ENCODE data around the gene NOP9.
A peak's percentile ranks its signal among the peaks of the same experiment; 100 is the strongest.

NOP9 gene

DNA sequence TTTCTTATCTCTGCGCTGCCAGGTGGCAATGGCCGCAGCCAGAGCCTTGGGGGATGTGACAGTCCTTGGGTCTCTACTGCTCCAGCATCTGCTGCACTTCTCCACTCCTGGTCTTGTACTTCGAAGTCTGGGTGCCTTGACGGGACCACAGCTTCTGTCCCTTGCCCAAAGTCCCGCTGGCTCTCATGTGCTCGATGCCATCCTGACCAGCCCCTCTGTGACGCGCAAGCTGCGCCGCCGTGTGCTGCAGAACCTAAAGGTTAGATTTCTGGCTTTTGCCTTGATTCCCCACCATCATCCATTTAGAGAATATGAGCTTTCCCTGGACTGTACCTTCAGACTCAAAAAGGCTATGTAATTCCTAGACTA is 4.4 kb downstream of the NOP9 start:
- no peaks in the 10 kb centered on the region for H3K27me3 ChIP-seq (ENCODE audit: low read depth, low read length)
- peak overlapping the region; percentile 54 for H3K27ac ChIP-seq (ENCODE audit: low read length)
- H3K36me3 ChIP-seq (ENCODE audit: control insufficient read depth in 1 of 2, insufficient read depth in 2 of 2, low read length in 2 of 2), result peaks cover 52 to 63% of the 10 kb centered on the region in 2 donors
- peaks cover 12 to 20% of the 10 kb centered on the region in 2 donors for H3K4me1 ChIP-seq (ENCODE audit: control insufficient read depth in 1 of 2, insufficient read depth in 2 of 2, low read length in 2 of 2)
- H3K9me3 ChIP-seq (ENCODE audit: control insufficient read depth in 1 of 2, low read length in 2 of 2), result no peaks in the 10 kb centered on the region
- H3K4me3 ChIP-seq (ENCODE audit: low read depth in 1 of 2, low read length in 2 of 2), result no peak overlapping the region

DNA sequence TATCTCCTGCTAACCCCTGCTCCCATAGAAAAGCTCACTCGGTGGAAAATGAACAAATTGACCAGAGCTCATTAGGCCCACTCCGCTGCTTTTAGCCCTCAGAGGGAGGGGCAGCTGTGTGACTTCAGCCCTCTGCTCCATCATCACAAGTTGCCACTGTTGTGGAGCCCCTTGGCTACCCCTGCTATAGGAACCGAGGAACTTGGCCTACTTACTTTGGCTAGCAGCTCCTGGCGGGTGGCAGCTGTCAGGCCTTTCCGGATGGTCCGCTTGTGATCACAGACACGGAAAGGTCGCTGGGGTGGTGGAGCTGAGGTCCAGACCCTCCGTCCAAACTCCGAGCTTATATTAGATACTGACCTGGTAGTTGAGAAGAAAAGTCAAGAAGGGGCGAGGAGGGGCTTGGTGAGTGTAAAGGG is 7.5 kb downstream of the NOP9 start:
- H3K4me3 ChIP-seq (ENCODE audit: low read depth in 1 of 2, low read length in 2 of 2), result peak overlapping the region in 1 of 2 donors; percentile 40

DNA sequence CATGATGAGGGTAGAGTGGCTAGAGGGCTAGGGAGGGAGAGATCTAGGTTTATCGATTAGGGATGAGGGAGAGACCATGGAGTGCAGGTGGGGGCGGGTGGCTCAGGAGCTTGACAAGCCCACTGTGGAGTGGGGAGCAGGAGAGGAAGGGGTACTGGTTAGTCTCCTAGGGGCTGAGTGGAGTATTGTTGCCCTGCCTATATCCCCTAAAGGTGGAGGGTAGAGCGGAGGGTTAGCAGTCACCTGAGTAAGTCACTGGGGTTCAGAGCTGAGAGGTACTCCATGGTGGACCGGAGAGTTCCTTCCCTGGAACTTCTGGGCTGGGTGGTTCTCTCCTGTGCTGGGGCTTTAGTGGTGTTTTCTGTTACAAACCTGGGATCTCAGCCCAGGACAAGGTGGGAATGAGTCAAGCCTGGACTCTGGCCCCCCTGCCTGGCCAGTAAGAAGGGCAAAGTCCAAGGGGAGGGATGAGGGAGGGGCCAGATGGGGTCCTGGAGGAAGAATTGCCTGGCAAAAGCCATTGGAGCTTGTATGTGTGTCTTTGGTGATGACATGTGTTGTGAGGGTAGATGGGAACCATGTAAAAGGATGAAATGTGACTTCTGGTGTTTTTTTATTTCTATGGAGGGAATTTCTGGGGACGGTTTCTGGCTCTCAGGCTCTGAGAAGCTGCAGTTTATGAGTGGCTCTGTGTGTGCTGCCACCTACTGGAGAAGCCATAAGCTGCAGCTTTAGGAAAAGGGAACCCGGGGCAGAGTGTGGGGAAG is 8.1 kb downstream of the NOP9 start, which contains the start of gene CIDEB:
Gene CIDEB, minus strand, starts transcription at position 403 of the 767 bp plus-strand sequence. Its CDS starts 119 bp downstream, at position 284.
- Histone ChIP-seq H3K9me3 (ENCODE audit: control insufficient read depth in 1 of 2, low read length in 2 of 2) (no peaks in the 10 kb centered on the region), H3K4me1 (ENCODE audit: control insufficient read depth in 1 of 2, insufficient read depth in 2 of 2, low read length in 2 of 2) (peaks cover 12 to 21% of the 10 kb centered on the region in 2 donors), H3K36me3 (ENCODE audit: control insufficient read depth in 1 of 2, insufficient read depth in 2 of 2, low read length in 2 of 2) (peaks cover 40 to 48% of the 10 kb centered on the region in 2 donors), H3K27me3 (ENCODE audit: low read depth, low read length) (no peaks in the 10 kb centered on the region), H3K4me3 (ENCODE audit: low read depth in 1 of 2, low read length in 2 of 2) (peak within 1 kb of the TSS in 1 of 2 donors; percentile 40), H3K27ac (ENCODE audit: low read length) (peak within 1 kb of the TSS; percentile 72)

More for the DNA sequence above, 7.5 kb downstream of the NOP9 start:
- Histone ChIP-seq H3K27me3 (ENCODE audit: low read depth, low read length) (no peaks in the 10 kb centered on the region), H3K27ac (ENCODE audit: low read length) (peak overlapping the region; percentile 72), H3K36me3 (ENCODE audit: control insufficient read depth in 1 of 2, insufficient read depth in 2 of 2, low read length in 2 of 2) (peaks cover 46 to 54% of the 10 kb centered on the region in 2 donors), H3K4me1 (ENCODE audit: control insufficient read depth in 1 of 2, insufficient read depth in 2 of 2, low read length in 2 of 2) (peaks cover 12 to 21% of the 10 kb centered on the region in 2 donors), H3K9me3 (ENCODE audit: control insufficient read depth in 1 of 2, low read length in 2 of 2) (no peaks in the 10 kb centered on the region)

DNA sequence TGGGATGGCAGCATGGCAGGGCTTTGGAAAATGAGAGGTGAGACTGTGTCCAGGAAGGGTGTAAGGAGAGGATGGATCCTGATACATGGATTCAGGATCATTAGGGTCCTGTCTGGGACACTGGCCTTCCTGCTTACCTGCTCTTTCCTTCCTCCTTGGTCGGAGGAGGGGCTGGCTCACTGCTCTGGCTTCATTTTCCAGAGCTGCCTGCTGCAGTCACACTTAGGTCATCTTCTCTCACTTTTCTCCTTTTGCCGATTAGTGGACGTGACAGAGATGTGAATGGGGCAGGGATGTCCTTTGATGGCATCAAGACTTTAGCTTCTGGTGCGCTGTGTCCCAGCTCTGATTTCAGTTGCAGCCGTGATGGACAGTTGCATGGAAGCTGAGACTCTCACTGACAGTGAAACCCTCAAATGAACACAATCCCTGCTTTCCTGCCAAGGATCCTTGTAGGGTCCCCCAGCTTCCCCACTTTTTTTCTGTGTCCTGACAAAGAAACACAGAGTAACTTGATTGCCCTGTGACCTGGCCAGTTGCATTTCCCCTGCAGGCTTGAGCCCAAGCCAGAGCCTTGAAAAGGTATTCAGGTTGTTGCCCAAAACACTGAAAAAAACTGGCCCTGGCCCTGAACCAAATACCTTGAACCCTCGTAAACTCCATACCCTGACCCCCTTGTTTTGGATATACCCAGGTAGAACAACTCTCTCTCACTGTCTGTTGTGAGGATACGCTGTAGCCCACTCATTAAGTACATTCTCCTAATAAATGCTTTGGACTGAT is 8.9 kb downstream of the NOP9 start:
- Histone ChIP-seq H3K9me3 (ENCODE audit: control insufficient read depth in 1 of 2, low read length in 2 of 2) (no peaks in the 10 kb centered on the region), H3K4me3 (ENCODE audit: low read depth in 1 of 2, low read length in 2 of 2) (no peak overlapping the region), H3K36me3 (ENCODE audit: control insufficient read depth in 1 of 2, insufficient read depth in 2 of 2, low read length in 2 of 2) (peaks cover 35 to 40% of the 10 kb centered on the region in 2 donors), H3K4me1 (ENCODE audit: control insufficient read depth in 1 of 2, insufficient read depth in 2 of 2, low read length in 2 of 2) (peaks cover 12 to 21% of the 10 kb centered on the region in 2 donors), H3K27ac (ENCODE audit: low read length) (peak overlapping the region; percentile 72), H3K27me3 (ENCODE audit: low read depth, low read length) (no peaks in the 10 kb centered on the region)

DNA sequence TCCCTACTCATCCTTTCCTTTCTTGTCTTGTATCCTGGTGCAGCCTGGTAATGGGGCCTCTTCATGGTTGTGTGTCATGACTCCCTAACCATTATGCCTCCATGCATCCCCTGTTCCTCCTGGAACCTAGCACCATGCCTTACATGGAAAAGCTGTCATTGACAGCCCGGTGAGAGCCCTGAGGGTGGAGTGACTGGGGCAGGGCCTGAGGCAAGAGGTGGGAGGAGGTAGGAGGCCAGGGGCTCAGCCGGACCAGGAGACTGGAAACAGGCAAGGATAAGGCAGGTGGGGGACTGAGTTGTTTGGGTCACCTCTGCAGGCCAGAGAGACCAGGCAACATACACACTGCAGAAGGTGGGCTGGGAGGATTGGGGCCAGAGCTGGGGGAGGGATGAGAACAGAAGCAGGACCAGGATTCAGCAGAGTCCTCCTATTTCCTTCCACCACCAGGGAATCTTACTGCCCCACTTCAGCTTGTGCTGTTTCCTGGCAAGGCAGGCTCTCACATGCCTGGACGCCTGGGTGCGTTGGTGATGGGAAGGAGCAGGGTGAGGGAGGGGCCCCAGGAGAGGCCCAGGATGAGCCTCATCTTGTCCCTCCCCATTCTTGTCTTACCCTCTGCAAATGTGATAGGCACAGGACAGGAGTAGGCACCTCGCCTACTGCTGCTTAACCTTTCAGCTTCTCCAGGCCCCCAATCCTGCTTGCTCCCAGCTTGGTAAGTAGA is 10.1 kb downstream of the NOP9 start, which contains the start of gene LTB4R2:
Gene LTB4R2, plus strand, starts transcription at position 603 of the 727 bp plus-strand sequence. CDS start 525 bp downstream, outside the sequence.
- Histone ChIP-seq H3K27me3 (ENCODE audit: low read depth, low read length) (no peaks in the 10 kb centered on the region), H3K4me1 (ENCODE audit: control insufficient read depth in 1 of 2, insufficient read depth in 2 of 2, low read length in 2 of 2) (peaks cover 21% of the 10 kb centered on the region in 2 donors), H3K27ac (ENCODE audit: low read length) (no peak within 1 kb of the TSS), H3K9me3 (ENCODE audit: control insufficient read depth in 1 of 2, low read length in 2 of 2) (no peaks in the 10 kb centered on the region), H3K36me3 (ENCODE audit: control insufficient read depth in 1 of 2, insufficient read depth in 2 of 2, low read length in 2 of 2) (peaks cover 23 to 28% of the 10 kb centered on the region in 2 donors), H3K4me3 (ENCODE audit: low read depth in 1 of 2, low read length in 2 of 2) (peak within 1 kb of the TSS; percentile 31 to 71)

DNA sequence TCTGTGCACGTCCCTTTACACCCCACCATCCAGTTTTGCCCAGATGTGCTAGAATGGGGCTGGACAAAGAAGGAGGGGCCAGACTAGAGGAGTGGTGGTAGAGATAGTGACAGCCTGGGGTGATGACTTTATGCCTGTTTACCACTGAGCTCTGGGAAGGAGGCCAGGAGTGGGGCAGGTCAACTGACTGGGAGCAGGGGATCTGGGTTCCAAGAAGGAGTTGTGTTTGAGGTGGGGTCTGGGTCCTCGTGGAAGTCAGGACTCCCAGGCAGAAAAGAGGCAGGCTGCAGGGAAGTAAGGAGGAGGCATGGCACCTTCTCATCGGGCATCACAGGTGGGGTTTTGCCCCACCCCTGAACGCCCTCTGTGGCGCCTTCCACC is 10.6 kb downstream of the NOP9 start:
- Histone ChIP-seq H3K36me3 (ENCODE audit: control insufficient read depth in 1 of 2, insufficient read depth in 2 of 2, low read length in 2 of 2) (peaks cover 18 to 23% of the 10 kb centered on the region in 2 donors), H3K27ac (ENCODE audit: low read length) (no peak overlapping the region), H3K4me3 (ENCODE audit: low read depth in 1 of 2, low read length in 2 of 2) (peak overlapping the region; percentile 31 to 71), H3K27me3 (ENCODE audit: low read depth, low read length) (no peaks in the 10 kb centered on the region), H3K9me3 (ENCODE audit: control insufficient read depth in 1 of 2, low read length in 2 of 2) (no peaks in the 10 kb centered on the region), H3K4me1 (ENCODE audit: control insufficient read depth in 1 of 2, insufficient read depth in 2 of 2, low read length in 2 of 2) (peaks cover 21% of the 10 kb centered on the region in 2 donors)

DNA sequence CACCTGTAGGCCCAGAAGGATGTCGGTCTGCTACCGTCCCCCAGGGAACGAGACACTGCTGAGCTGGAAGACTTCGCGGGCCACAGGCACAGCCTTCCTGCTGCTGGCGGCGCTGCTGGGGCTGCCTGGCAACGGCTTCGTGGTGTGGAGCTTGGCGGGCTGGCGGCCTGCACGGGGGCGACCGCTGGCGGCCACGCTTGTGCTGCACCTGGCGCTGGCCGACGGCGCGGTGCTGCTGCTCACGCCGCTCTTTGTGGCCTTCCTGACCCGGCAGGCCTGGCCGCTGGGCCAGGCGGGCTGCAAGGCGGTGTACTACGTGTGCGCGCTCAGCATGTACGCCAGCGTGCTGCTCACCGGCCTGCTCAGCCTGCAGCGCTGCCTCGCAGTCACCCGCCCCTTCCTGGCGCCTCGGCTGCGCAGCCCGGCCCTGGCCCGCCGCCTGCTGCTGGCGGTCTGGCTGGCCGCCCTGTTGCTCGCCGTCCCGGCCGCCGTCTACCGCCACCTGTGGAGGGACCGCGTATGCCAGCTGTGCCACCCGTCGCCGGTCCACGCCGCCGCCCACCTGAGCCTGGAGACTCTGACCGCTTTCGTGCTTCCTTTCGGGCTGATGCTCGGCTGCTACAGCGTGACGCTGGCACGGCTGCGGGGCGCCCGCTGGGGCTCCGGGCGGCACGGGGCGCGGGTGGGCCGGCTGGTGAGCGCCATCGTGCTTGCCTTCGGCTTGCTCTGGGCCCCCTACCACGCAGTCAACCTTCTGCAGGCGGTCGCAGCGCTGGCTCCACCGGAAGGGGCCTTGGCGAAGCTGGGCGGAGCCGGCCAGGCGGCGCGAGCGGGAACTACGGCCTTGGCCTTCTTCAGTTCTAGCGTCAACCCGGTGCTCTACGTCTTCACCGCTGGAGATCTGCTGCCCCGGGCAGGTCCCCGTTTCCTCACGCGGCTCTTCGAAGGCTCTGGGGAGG is 11.3 kb downstream of the NOP9 start, which contains the start of gene LTB4R:
Gene LTB4R, plus strand, starts transcription at position 857 of the 959 bp plus-strand sequence. CDS start 4,150 bp downstream, outside the sequence.
- Histone ChIP-seq H3K36me3 (ENCODE audit: control insufficient read depth in 1 of 2, insufficient read depth in 2 of 2, low read length in 2 of 2) (peaks cover 11 to 16% of the 10 kb centered on the region in 2 donors), H3K4me1 (ENCODE audit: control insufficient read depth in 1 of 2, insufficient read depth in 2 of 2, low read length in 2 of 2) (peaks cover 21 to 22% of the 10 kb centered on the region in 2 donors), H3K4me3 (ENCODE audit: low read depth in 1 of 2, low read length in 2 of 2) (peak within 1 kb of the TSS; percentile 55 to 71), H3K27ac (ENCODE audit: low read length) (peak within 1 kb of the TSS; percentile 40), H3K27me3 (ENCODE audit: low read depth, low read length) (no peaks in the 10 kb centered on the region), H3K9me3 (ENCODE audit: control insufficient read depth in 1 of 2, low read length in 2 of 2) (no peaks in the 10 kb centered on the region)

DNA sequence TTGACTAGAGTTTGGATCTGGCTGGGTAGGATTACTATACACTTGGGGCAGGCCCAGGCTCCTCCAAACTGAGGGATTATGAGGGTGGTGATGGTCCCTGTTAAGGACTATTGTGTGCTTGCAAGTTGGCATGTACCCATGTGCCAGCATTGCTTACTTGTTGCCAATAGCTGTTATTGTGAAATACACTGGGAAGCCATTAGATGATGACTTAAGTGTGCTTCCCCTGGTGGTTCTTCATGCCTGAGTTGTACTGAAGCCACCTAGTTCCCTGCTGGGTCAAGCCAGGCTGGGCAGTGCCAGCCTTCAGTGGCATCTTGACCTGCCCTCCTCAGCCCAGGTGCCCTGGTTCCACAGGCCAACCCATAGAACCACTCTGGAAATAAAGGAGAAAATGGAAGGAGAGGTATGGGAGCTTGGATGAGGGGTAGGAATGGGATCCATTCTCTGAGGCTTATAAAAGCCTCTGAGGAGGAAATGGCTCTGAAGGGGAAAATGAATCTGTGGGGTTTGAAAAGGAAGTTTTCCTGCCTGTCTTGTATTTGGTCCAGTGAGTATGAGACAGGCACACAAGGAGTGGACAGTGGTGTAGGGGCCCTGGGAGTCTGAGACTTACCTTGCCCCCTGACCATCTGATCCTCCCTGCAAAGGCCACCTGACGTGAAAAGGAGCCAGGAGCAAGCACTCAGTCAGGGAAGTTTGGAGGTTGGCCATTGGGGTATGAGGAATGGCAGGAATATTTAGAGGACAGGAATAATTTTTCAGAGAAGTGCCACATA is 12.4 kb downstream of the NOP9 start:
- H3K4me1 ChIP-seq (ENCODE audit: control insufficient read depth in 1 of 2, insufficient read depth in 2 of 2, low read length in 2 of 2), result peaks cover 21 to 32% of the 10 kb centered on the region in 2 donors
- H3K27ac ChIP-seq (ENCODE audit: low read length), result peak overlapping the region; percentile 40
- H3K27me3 ChIP-seq (ENCODE audit: low read depth, low read length), result no peaks in the 10 kb centered on the region
- no peaks in the 10 kb centered on the region for H3K9me3 ChIP-seq (ENCODE audit: control insufficient read depth in 1 of 2, low read length in 2 of 2)
- H3K4me3 ChIP-seq (ENCODE audit: low read depth in 1 of 2, low read length in 2 of 2), result peak overlapping the region; percentile 55 to 71
- H3K36me3 ChIP-seq (ENCODE audit: control insufficient read depth in 1 of 2, insufficient read depth in 2 of 2, low read length in 2 of 2), result peaks cover 4 to 5% of the 10 kb centered on the region in 2 donors

DNA sequence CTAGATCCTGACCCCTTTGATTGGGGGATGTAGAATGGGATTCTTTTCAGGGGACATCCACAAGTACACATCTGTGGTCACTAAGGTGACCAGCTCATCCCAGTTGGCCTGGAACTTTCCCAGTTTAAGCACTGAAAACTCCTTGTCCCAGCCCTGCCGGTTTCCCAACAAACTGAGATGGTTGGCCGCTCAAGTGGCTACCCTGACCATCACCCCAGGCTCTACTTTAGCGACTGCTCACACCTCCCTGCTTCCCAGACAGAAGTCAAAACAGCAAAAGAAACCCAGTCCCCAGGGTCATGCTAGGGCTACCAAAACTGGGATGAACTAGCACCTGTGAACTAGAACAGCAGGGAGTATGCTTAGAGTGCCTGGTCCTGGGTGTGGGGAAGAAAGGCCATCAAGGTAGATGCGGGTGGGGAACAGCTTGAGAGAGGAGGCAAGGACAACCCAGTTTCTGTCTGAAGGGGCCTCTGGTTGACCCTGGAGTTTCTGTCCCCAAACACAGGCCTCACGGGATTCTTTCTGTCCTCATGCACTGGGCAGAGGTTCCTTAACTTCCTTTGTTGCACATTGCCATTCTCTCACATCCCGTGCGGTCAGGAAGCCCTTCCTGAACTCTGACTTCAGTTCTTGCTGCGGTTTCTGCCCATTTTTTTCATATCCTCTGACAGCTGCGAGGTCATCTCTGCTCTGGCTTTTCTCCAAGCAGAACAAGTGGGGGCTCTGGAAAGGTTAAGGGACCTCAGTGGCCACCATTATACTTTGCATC is 13.3 kb downstream of the NOP9 start:
- Histone ChIP-seq H3K36me3 (ENCODE audit: control insufficient read depth in 1 of 2, insufficient read depth in 2 of 2, low read length in 2 of 2) (peaks cover 0 to 4% of the 10 kb centered on the region in 2 donors), H3K27me3 (ENCODE audit: low read depth, low read length) (no peaks in the 10 kb centered on the region), H3K4me3 (ENCODE audit: low read depth in 1 of 2, low read length in 2 of 2) (no peak overlapping the region), H3K4me1 (ENCODE audit: control insufficient read depth in 1 of 2, insufficient read depth in 2 of 2, low read length in 2 of 2) (peaks cover 21 to 28% of the 10 kb centered on the region in 2 donors), H3K9me3 (ENCODE audit: control insufficient read depth in 1 of 2, low read length in 2 of 2) (no peaks in the 10 kb centered on the region), H3K27ac (ENCODE audit: low read length) (peak overlapping the region; percentile 40)

All from muscle layer of duodenum (tissue), 2 donors.